Keratinocyte (primary cell): ENCODE data around the gene ZNF653. TPM values are rescaled to one million over a fixed set of nuclear protein-coding genes. Genes with fewer than 3 reads are reported as not detected.

Experiments
- DNase-seq: peaks from one replicate; pipeline ENCODE4 v3.0.0-alpha.2; 2011; ENCODE audit warnings: low read depth, missing footprints, low spot score
- FAIRE-seq: peaks from 2 replicates; lab custom pipeline; 2011; peaks lifted over from hg19 to GRCh38; lab: Jason Lieb, UNC
- H2AFZ ChIP-seq: 2 replicates; pipeline ENCODE4 v1.6.0; 2012; ENCODE audit warnings: low read length, control low read depth, inconsistent platforms; ENCODE audit not compliant: control insufficient read depth
- H3K27ac ChIP-seq: 2 replicates; pipeline ENCODE4 v1.5.1; 2011; ENCODE audit warnings: low read length; ENCODE audit not compliant: control insufficient read depth, insufficient read depth
- H3K27me3 ChIP-seq: 3 replicates; pipeline ENCODE4 v1.6.0; 2011; ENCODE audit warnings: low read length; ENCODE audit not compliant: control insufficient read depth, insufficient read depth; ENCODE audit errors: extremely low read depth
- H3K36me3 ChIP-seq, 2 experiments: 2 replicates in 1 of 2; 3 replicates in 1 of 2; pipeline ENCODE4 v1.5.1; 2011; ENCODE audit warnings: low read length in 2 of 2, mild to moderate bottlenecking in 1 of 2; ENCODE audit not compliant: control insufficient read depth in 2 of 2, insufficient read depth in 2 of 2; ENCODE audit errors: extremely low read depth in 1 of 2
- H3K4me1 ChIP-seq: 3 replicates; pipeline ENCODE4 v1.5.1; 2011; ENCODE audit warnings: low read length; ENCODE audit not compliant: control insufficient read depth, insufficient read depth; ENCODE audit errors: extremely low read depth
- H3K4me2 ChIP-seq: 3 replicates; pipeline ENCODE4 v1.6.0; 2011; ENCODE audit warnings: low read depth, low read length; ENCODE audit not compliant: control insufficient read depth, insufficient read depth; ENCODE audit errors: extremely low read depth
- H3K4me3 ChIP-seq, 3 experiments: fragments of 200-600 bp in 1 of 3; sonication (generic) in 1 of 3; 2 replicates in 2 of 3; 3 replicates in 1 of 3; pipeline ENCODE4 v1.5.1; 2011 to 2016; ENCODE audit warnings: low read length in 3 of 3, mild to moderate bottlenecking in 3 of 3, control low read depth in 2 of 3, inconsistent platforms in 1 of 3, low read depth in 1 of 3, mixed read lengths in 1 of 3, mixed run types in 1 of 3, moderate library complexity in 1 of 3; ENCODE audit not compliant: control insufficient read depth in 2 of 3, insufficient read depth in 2 of 3; ENCODE audit errors: extremely low read depth in 1 of 3
- H3K79me2 ChIP-seq: 2 replicates; pipeline ENCODE4 v1.6.0; 2012; ENCODE audit warnings: low read length; ENCODE audit not compliant: control insufficient read depth, insufficient read depth
- H3K9ac ChIP-seq: 3 replicates; pipeline ENCODE4 v1.6.0; 2011; ENCODE audit warnings: low read length; ENCODE audit not compliant: control insufficient read depth, insufficient read depth; ENCODE audit errors: extremely low read depth
- H3K9me1 ChIP-seq: 3 replicates; pipeline ENCODE4 v1.6.0; 2011; ENCODE audit warnings: low read length; ENCODE audit not compliant: control insufficient read depth, insufficient read depth; ENCODE audit errors: extremely low read depth
- H3K9me3 ChIP-seq: 2 replicates; pipeline ENCODE4 v1.5.1; 2012; ENCODE audit warnings: low read depth, low read length; ENCODE audit not compliant: control insufficient read depth
- H4K20me1 ChIP-seq: 3 replicates; pipeline ENCODE4 v1.6.0; 2011; ENCODE audit warnings: low read length; ENCODE audit not compliant: control insufficient read depth, insufficient read depth; ENCODE audit errors: extremely low read depth
- CTCF ChIP-seq, 3 experiments: IDR thresholded peaks in 1 of 3; conservative IDR thresholded peaks in 1 of 3; optimal IDR thresholded peaks in 1 of 3; 2 replicates in 2 of 3; 3 replicates in 1 of 3; pipeline versions ENCODE3 to v1.5.1; 2011; ENCODE audit warnings: low read length in 3 of 3, mild to moderate bottlenecking in 3 of 3, moderate library complexity in 2 of 3, control low read depth in 1 of 3, inconsistent platforms in 1 of 3; ENCODE audit not compliant: insufficient read depth in 2 of 3; ENCODE audit errors: extremely low read depth in 1 of 3
- EZH2 ChIP-seq: IDR thresholded peaks from one replicate; pipeline ENCODE4 v1.6.1; 2012; ENCODE audit warnings: inconsistent platforms, mild to moderate bottlenecking, low read length, moderate library complexity
- dilution Hi-C: fragments of 300-500 bp; cut with MboI; formaldehyde crosslinking; loops from one replicate; pipeline ENCODE4 v1.7.0; 2020; ENCODE audit warnings: low sequenced_read_pairs; ENCODE audit not compliant: extremely low pct_ligation_motif_present
- polyA minus RNA-seq, 3 experiments: library from RNA; depleted of rRNA, polyadenylated mRNA; stranded (reverse); fragments of >200 nt; gene quantifications; 1 replicate in 1 of 3; 2 replicates in 1 of 3; 3 replicates in 1 of 3; pipeline ENCODE4 v1.2.3, GENCODE V29; 2011
- polyA plus RNA-seq, 5 experiments: library from polyadenylated mRNA; depleted of rRNA in 3 of 5; stranded (reverse) in 3 of 5; stranded (forward) in 1 of 5; unstranded in 1 of 5; fragments of >200 nt; gene quantifications; 1 replicate in 1 of 5; 2 replicates in 3 of 5; 3 replicates in 1 of 5; pipeline versions ENCODE4 v1.2.1 to v1.2.3, GENCODE V29; 2011 to 2012; ENCODE audit warnings: missing spikeins in 2 of 5, low read depth in 1 of 5, low replicate concordance in 1 of 5

The ZNF653 gene
- polyA plus RNA-seq (3.7 to 5.8 TPM (median 3.8 TPM) in 3 replicates), polyA minus RNA-seq (1.4 to 3.6 TPM (median 3.1 TPM) in 3 replicates)
- polyA plus RNA-seq (2011; ENCODE audit: low read depth), result 2.4 TPM
- polyA plus RNA-seq (2011; cell fraction: cytosol; rRNA removed), result 2.6 and 3.6 TPM in 2 replicates
- polyA plus RNA-seq (2011; cell fraction: nucleus; rRNA removed), result 7.2 and 13.2 TPM in 2 replicates
- 3.7 and 4.8 TPM in 2 replicates for polyA plus RNA-seq (2012; ENCODE audit: low replicate concordance)
- polyA minus RNA-seq (2011; cell fraction: cytosol; rRNA and poly(A)+ RNA removed), result not detected
- polyA minus RNA-seq (2011; cell fraction: nucleus; rRNA and poly(A)+ RNA removed), result 0.78 and 2.6 TPM in 2 replicates

- Histone ChIP-seq H3K27ac (peak within 1 kb of the TSS; percentile 78), H3K9me1 (no peaks in the 10 kb centered on the region), H3K4me2 (peak within 1 kb of the TSS; percentile 93), H2AFZ (peak within 1 kb of the TSS; percentile 95), H3K9me3 (no peaks in the 10 kb centered on the region), H3K9ac (peak within 1 kb of the TSS; percentile 86), H3K79me2 (no peaks in the 10 kb centered on the region), H3K4me3 (peak within 1 kb of the TSS; percentile 69 to 81 (median 73)), H4K20me1 (no peaks in the 10 kb centered on the region), H3K27me3 (no peaks in the 10 kb centered on the region), H3K4me1 (peaks cover 9% of the 10 kb centered on the region), H3K36me3 (peaks cover 0 to 2% of the 10 kb centered on the region in 2 experiments)
- dilution Hi-C loops, result no loop called here
- DNase-seq (peak; percentile 62), FAIRE-seq (peak; percentile 67)
- TF ChIP-seq EZH2 (no peak), CTCF (optimal IDR thresholded peaks at IDR 0.05 in 1 of 3, IDR thresholded peaks at IDR 0.05 in 1 of 3, conservative IDR thresholded peaks at IDR 0.05 in 1 of 3; ENCODE audit: extremely low read depth in 1 of 3, insufficient read depth in 2 of 3, low read length in 3 of 3) (no peak)
Observed at GRCh38 chr19:11505504-11506100, at the start of gene ZNF653. Gene ZNF653, minus strand, starts transcription at chr19:11505839. Its CDS starts 53 bp downstream, at chr19:11505786.

- DNase-seq, result no peak
- no peak overlapping the region for H3K9ac ChIP-seq
- no peaks in the 10 kb centered on the region for H3K9me3 ChIP-seq
- H3K4me2 ChIP-seq, result no peak overlapping the region
- dilution Hi-C loops, result no loop called here
- peaks cover 40% of the 10 kb centered on the region for H3K79me2 ChIP-seq
- H3K27ac ChIP-seq, result no peak overlapping the region
- peaks cover 4% of the 10 kb centered on the region for H4K20me1 ChIP-seq
- no peak for FAIRE-seq
- peaks cover 4% of the 10 kb centered on the region for H3K9me1 ChIP-seq
- TF ChIP-seq CTCF (optimal IDR thresholded peaks at IDR 0.05 in 1 of 3, IDR thresholded peaks at IDR 0.05 in 1 of 3, conservative IDR thresholded peaks at IDR 0.05 in 1 of 3; ENCODE audit: extremely low read depth in 1 of 3, insufficient read depth in 2 of 3, low read length in 3 of 3), result no peak
- no peak for TF ChIP-seq EZH2
- H2AFZ ChIP-seq, result no peak overlapping the region
- H3K36me3 ChIP-seq, result peaks cover 10 to 25% of the 10 kb centered on the region in 2 experiments
- H3K4me1 ChIP-seq, result peaks cover 12% of the 10 kb centered on the region
- H3K27me3 ChIP-seq, result no peaks in the 10 kb centered on the region
- H3K4me3 ChIP-seq, result no peak overlapping the region
Observed at GRCh38 chr19:11555246-11555645, 49.6 kb upstream of the ZNF653 start.
